Measurements from ENCODE around the gene SULT4A1.

The SULT4A1 gene

GRCh38 chr22:43828725-43828997 is 33.7 kb downstream of the SULT4A1 start:
- no peak for DNase-seq (ENCODE audit: low read depth)

GRCh38 chr22:43827926-43828724 is 34.2 kb downstream of the SULT4A1 start:
- no peak for DNase-seq (ENCODE audit: low read depth)

DNA sequence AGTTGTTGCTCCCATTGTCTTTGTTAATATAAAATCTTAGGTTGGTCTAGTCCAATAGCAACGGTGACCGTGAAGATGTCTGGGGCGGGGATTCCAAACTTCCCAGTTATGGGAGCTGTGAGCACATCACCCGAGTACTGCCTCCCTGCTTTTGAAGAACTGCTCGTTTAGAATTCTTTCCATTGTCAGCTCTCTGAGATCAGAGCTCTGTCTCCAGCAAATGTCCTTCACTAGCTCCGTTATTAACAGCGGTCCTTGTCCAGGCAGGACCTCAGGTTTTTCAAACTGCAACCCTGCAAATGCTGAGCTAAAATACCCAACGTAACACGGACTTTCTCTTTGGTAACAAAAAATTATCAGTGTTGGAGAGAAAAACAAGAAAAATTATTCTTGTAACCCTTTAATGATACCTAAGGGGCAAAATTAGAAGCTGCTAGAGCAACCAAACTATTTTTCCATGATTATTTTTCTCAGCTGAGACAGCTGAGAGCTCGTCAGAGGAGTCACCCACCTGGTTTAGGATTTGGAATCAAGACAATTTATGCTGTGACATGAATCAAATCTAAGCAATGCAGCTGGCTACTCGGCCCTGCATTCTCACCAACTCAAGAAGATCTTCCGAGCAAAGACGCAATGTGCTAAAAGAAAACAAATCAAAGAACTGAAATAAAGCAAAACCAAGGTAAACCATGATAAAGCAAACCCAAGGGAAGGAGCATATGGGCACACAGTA is 35.1 kb downstream of the SULT4A1 start:
- no peak for DNase-seq (ENCODE audit: low read depth)

- DNase-seq (ENCODE audit: low read depth), result no peak
Observed at GRCh38 chr22:43826142-43827002, 35.9 kb downstream of the SULT4A1 start.

DNA sequence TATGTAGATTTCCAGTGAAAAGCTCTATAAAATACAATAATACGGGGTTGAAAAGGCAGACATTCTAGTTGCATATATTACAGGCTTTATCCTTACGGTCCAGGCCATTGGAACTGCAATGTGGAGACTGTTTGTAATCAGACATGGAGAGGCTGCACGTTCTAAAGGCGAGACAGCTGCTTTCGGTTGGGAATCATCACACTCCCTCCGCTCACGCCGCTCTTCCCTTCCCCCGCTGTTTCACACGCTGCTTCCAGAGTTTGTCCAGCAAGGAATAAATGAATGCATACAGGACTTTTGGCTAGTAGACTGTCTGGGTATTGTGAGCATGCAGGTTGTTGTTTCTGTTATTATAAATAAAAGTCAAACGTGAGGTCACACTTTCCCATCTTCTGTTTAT is 36.7 kb downstream of the SULT4A1 start:
- DNase-seq (ENCODE audit: low read depth), result no peak

- no peak for DNase-seq (ENCODE audit: low read depth)
Observed at GRCh38 chr22:43824724-43825420, 37.4 kb downstream of the SULT4A1 start.

DNA sequence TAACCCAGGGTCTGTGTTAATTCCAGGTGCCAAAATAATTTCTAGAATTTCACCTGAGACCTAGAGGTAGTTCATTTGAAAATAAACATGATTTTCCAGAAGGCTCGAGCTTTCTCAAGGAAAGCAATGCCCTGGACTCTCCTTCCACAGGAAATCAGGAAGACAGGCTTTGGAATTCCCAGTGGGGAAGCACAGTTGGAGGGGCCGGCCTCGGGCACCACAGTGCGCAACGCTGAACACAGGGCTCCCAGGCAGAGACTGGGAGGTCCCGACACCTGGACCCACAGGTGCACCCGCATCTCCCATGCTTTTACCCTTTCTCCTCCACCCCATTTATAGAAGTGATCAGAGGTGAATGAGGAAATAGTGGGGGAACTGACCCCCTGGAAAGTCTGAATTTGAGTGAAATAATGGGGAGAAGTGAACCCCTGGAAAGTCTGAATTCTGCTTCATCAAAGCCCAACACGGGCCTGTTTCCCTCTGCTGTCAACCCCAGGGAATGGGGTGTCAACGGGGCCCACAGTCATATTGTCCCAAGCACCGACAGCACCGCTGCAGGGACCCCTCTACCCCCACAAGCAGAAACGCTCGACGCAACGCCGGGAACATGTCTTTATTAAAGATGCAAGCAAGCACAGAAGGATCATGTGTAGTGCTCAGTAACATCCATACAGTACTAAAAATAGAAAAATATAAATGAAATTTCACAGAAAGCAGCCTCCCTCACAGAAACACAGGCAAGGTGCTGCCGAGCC is 38.2 kb downstream of the SULT4A1 start:
- no peak for DNase-seq (ENCODE audit: low read depth)

DNA sequence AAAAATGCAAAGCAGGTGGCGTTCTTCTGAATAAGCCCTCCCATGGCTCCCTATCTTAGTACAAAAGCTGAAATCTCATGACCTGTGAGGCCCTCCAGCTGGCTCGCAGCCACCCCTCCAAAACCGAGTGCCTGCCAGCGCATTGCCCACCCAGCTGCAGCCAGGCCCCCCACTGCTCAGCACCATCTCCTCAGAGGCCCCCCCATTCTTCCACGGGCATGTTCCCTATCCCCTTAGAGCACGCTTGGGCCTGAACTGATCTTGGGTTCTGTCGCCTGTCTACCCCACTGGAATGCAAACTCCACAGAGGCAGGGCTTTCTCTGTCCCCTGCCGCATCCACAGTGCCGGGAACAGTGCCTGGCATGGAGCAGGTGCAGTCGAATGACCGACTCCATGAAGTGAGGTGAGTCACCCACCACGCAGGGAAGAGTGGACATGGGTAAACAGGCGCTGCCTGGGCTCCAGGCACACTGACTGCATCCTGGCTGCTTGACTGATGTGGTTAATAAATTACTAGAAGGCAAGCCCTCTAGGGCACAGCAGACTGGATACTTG is 38.9 kb downstream of the SULT4A1 start:
- no peak for DNase-seq (ENCODE audit: low read depth)

GRCh38 chr22:43821606-43822425 is 40.5 kb downstream of the SULT4A1 start:
- DNase-seq (ENCODE audit: low read depth), result no peak

GRCh38 chr22:43820651-43821305 is 41.5 kb downstream of the SULT4A1 start:
- no peak for DNase-seq (ENCODE audit: low read depth)

GRCh38 chr22:43819931-43820640 is 42.2 kb downstream of the SULT4A1 start:
- DNase-seq (ENCODE audit: low read depth), result no peak

- DNase-seq (ENCODE audit: low read depth), result no peak
Observed at GRCh38 chr22:43819421-43819921, 42.8 kb downstream of the SULT4A1 start.

DNA sequence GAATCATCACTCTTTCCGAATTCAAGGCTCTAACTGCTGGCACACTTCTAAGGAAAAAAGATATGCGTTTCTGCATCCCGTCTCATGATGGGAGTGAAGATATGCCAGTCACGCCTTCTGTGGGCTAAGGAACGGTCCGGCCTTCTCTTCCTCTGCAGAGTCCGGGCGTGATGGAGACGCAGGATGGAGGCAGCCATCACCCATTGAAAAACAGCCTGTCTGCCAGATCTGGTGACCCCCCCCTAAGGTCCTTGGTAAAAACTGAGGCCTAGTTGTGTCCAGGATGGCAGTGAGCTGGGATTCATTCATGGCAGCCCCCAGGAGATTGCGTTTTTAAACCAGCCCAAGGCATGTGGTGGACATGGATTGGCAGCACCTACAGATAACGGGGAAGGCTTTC is 43.3 kb downstream of the SULT4A1 start:
- no peak for DNase-seq (ENCODE audit: low read depth)

DNA sequence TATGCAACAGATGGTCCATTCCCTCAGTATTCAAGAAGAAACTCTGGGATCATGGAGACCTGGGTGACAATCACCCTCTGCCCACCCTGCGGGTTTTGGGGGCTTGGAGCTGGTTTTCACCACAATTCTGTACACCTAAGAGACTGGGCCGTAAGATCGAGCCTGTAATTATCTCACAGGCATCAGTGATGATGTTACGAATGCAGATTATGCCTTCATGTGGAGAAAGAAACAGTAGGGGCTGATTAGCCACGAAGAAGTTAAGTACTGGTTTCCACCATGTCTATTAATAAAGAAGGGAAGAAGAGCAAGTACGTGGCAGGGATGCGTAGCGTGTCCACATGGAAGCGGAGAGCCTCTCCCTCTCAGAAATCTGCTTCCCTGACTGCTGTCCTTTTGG is 44.9 kb downstream of the SULT4A1 start:
- DNase-seq (ENCODE audit: low read depth), result no peak

DNA sequence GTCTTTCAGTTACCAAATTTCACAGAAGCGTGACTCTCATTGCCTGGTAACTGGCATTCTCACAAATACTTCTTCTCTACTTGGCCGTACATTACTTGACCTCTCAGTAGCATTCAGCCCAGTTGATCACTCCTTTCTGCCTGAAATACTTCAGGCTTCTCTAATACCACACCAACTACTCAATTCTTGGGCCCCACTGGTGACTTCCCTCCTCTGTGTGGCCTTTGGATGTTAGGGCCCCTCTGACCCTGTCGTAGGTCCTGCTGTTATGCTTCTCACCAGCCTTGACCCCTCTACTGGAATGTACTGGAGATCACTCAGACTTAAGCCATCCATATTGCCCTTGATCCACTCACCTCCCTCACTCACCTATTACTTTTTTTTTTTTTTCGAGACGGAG is 48.0 kb downstream of the SULT4A1 start:
- DNase-seq (ENCODE audit: low read depth), result no peak

DNA sequence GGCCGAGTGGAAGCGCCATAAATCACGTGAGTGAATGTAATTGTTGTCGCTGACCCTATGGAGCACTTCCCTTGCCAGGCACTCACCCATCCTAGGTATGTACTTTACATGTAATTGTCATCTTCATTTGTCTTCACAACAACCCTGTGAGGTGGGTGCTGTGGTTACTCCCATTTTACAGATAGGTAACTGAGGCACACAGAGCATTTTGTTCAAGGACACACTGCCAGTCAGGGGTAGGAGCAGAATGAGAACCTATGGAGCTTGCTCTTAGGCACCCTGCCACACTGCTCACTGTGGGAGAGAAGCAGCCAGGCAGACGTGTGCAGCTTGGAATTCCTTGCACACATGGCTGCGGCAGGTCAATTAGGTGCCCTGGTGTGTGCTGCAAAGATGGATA is 49.4 kb downstream of the SULT4A1 start:
- no peak for DNase-seq (ENCODE audit: low read depth)

DNA sequence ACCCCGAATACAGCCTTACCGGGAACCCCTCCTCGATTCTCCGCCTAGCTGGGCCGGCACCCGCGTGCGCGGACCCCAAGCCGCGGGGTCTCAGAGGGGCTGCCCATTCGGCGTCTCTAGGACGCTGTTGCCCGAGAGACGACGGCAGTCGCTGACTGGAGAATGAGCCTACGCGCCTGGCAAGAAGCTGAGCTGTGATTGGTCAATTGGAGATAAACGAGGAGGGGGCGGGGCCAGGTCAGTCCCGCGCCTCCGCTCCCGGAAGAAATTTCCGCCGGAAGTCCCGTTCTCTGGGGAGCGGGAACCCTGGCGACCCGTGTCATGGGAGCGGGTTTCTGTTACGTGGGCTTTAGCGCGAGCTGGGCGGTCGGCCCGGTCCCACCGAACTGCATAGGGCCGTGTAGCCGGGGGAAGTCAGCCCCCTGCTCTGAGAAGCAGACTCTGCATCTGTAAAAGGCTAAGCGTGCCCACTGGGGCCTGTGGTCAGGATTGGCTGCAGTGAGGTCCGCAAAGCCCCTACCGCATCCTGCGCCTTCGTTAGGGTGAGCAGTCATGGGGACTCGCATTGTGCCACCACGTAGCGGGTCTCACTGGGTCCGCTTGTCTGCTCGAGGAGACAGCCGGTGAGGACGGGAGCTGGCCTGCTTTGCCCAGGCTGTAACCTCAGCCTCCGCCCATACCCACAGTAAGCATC is 50.0 kb downstream of the SULT4A1 start, which contains the start of gene EFCAB6:
Gene EFCAB6, minus strand, starts transcription at position 157 of the 694 bp plus-strand sequence. CDS start 29,987 bp downstream, outside the sequence.
- DNase-seq (ENCODE audit: low read depth), result peak; percentile 81

GRCh38 chr22:43811777-43812148 is 50.5 kb downstream of the SULT4A1 start:
- DNase-seq (ENCODE audit: low read depth), result no peak
